KMS-11 (cell line): ENCODE measurements around the gene RCAN1.

Source experiments
- H2AFZ ChIP-seq: fragments of 200-600 bp; sonication (generic); 2 replicates; pipeline ENCODE4 v1.6.1; 2016; ENCODE audit warnings: antibody characterized with exemption, mixed run types, low read depth
- H3K27ac ChIP-seq: fragments of 200-600 bp; sonication (generic); 2 replicates; pipeline ENCODE4 v1.6.1; 2016; ENCODE audit warnings: mild to moderate bottlenecking, mixed run types
- H3K27me3 ChIP-seq: fragments of 200-600 bp; sonication (generic); 2 replicates; pipeline ENCODE4 v1.6.1; 2017; ENCODE audit warnings: mild to moderate bottlenecking, low read depth, mixed run types, moderate library complexity; ENCODE audit not compliant: insufficient read depth
- H3K36me3 ChIP-seq: fragments of 200-600 bp; sonication (generic); 2 replicates; pipeline ENCODE4 v1.6.1; 2017; ENCODE audit warnings: mild to moderate bottlenecking, mixed run types; ENCODE audit not compliant: insufficient read depth
- H3K4me1 ChIP-seq: fragments of 200-600 bp; sonication (generic); 2 replicates; pipeline ENCODE4 v1.6.1; 2016; ENCODE audit warnings: mild to moderate bottlenecking, low read depth, mixed run types; ENCODE audit not compliant: poor library complexity, severe bottlenecking
- H3K4me2 ChIP-seq: fragments of 200-600 bp; sonication (generic); 2 replicates; pipeline ENCODE4 v1.7.0; 2016; ENCODE audit warnings: mild to moderate bottlenecking, mixed run types
- H3K4me3 ChIP-seq: fragments of 200-600 bp; sonication (generic); IDR thresholded peaks from 2 replicates; pipeline ENCODE4 v1.6.1; 2017; ENCODE audit warnings: low read depth, low read length, mixed read lengths; ENCODE audit not compliant: insufficient read depth
- H3K79me2 ChIP-seq: fragments of 200-600 bp; sonication (generic); 2 replicates; pipeline ENCODE4 v1.6.1; 2016; ENCODE audit warnings: low read depth, mixed run types; ENCODE audit not compliant: insufficient read depth
- H3K9ac ChIP-seq: fragments of 200-600 bp; sonication (generic); 2 replicates; pipeline ENCODE4 v1.6.1; 2016; ENCODE audit warnings: mild to moderate bottlenecking, mixed run types
- H4K20me1 ChIP-seq: fragments of 200-600 bp; sonication (generic); 2 replicates; pipeline ENCODE4 v1.6.1; 2016; ENCODE audit warnings: mild to moderate bottlenecking, mixed run types; ENCODE audit not compliant: insufficient read depth
- TF ChIP-seq, protein P1 (sequence below): fragments of 200-600 bp; sonication (generic); conservative IDR thresholded peaks from 2 replicates; pipeline ENCODE4 v1.6.1; 2017; ENCODE audit warnings: low read depth, mild to moderate bottlenecking, antibody characterized with exemption, low read length, moderate library complexity, mixed read lengths

The RCAN1 gene

DNA sequence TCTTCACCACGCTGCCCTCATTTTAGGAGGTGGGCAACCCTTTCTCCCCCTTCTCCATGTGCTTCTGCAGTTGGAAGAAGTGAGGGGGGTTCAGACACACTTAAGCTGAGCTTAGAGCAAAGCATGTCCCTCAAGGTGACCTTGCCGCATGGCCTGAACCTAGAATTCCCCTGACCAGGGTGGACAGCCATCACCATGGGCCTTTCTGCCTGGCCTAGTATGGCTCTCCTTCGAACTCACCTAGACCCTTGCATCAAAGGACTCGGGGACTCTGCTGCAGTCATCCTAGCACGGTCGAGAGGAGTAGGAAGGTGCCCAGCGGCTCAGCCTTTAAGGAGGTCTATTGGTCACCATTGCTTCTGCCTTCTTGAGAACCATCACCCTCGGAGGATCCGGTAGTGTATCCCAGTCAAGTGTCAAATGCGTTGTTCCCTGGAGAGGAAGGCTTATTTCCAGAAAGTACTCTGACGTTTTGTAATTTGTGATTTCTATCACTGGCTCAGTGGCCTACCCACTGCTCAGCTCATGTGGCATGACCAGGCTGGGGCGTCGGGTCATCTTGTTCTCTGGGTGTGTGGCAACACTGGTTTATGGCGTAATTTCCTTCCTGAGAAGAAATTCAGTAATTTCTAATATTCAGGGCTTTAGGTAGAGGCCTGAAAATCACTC, 103.0 kb downstream of the RCAN1 start, which contains the start of gene KCNE1:
KCNE1 (minus strand) TSS at position 424 of the 669 bp plus-strand sequence. CDS start 62,576 bp downstream, outside the sequence.
- no peak within 1 kb of the TSS for H2AFZ ChIP-seq
- no peak within 1 kb of the TSS for H3K4me3 ChIP-seq
- no peaks in the 10 kb centered on the region for H3K27me3 ChIP-seq
- H3K4me2 ChIP-seq, result no peak within 1 kb of the TSS
- TF ChIP-seq, protein P1, sequence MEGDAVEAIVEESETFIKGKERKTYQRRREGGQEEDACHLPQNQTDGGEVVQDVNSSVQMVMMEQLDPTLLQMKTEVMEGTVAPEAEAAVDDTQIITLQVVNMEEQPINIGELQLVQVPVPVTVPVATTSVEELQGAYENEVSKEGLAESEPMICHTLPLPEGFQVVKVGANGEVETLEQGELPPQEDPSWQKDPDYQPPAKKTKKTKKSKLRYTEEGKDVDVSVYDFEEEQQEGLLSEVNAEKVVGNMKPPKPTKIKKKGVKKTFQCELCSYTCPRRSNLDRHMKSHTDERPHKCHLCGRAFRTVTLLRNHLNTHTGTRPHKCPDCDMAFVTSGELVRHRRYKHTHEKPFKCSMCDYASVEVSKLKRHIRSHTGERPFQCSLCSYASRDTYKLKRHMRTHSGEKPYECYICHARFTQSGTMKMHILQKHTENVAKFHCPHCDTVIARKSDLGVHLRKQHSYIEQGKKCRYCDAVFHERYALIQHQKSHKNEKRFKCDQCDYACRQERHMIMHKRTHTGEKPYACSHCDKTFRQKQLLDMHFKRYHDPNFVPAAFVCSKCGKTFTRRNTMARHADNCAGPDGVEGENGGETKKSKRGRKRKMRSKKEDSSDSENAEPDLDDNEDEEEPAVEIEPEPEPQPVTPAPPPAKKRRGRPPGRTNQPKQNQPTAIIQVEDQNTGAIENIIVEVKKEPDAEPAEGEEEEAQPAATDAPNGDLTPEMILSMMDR, result no peak
- H3K79me2 ChIP-seq, result no peaks in the 10 kb centered on the region
- no peaks in the 10 kb centered on the region for H4K20me1 ChIP-seq
- H3K4me1 ChIP-seq, result no peaks in the 10 kb centered on the region
- H3K9ac ChIP-seq, result no peak within 1 kb of the TSS
- H3K36me3 ChIP-seq, result no peaks in the 10 kb centered on the region
- no peak within 1 kb of the TSS for H3K27ac ChIP-seq

DNA sequence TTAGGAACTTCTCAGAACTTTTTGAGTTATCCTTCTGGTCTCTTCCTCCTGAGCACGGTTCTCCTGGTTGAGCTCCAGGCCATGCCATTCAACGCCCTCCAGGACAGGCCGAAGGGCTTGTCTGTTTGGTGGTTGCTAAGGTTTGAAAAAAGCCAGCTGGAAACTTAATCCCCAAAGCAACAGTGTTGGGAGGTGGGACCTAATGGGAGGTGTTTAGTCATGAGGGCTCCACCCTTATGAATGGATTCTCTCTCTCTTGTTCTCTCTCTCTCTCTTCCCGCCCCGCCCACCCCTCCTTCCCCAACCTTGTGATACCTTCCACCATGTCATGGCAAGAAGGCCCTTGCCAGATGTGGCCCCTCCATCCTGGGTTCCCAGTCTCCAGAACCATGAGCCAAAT, 103.7 kb downstream of the RCAN1 start:
- H3K4me1 ChIP-seq, result no peaks in the 10 kb centered on the region
- no peaks in the 10 kb centered on the region for H4K20me1 ChIP-seq
- no peak overlapping the region for H3K4me3 ChIP-seq
- H3K9ac ChIP-seq, result no peak overlapping the region
- no peaks in the 10 kb centered on the region for H3K27me3 ChIP-seq
- no peak overlapping the region for H3K4me2 ChIP-seq
- no peak overlapping the region for H3K27ac ChIP-seq
- H3K79me2 ChIP-seq, result no peaks in the 10 kb centered on the region
- TF ChIP-seq, protein P1, result no peak
- no peak overlapping the region for H2AFZ ChIP-seq
- H3K36me3 ChIP-seq, result no peaks in the 10 kb centered on the region

DNA sequence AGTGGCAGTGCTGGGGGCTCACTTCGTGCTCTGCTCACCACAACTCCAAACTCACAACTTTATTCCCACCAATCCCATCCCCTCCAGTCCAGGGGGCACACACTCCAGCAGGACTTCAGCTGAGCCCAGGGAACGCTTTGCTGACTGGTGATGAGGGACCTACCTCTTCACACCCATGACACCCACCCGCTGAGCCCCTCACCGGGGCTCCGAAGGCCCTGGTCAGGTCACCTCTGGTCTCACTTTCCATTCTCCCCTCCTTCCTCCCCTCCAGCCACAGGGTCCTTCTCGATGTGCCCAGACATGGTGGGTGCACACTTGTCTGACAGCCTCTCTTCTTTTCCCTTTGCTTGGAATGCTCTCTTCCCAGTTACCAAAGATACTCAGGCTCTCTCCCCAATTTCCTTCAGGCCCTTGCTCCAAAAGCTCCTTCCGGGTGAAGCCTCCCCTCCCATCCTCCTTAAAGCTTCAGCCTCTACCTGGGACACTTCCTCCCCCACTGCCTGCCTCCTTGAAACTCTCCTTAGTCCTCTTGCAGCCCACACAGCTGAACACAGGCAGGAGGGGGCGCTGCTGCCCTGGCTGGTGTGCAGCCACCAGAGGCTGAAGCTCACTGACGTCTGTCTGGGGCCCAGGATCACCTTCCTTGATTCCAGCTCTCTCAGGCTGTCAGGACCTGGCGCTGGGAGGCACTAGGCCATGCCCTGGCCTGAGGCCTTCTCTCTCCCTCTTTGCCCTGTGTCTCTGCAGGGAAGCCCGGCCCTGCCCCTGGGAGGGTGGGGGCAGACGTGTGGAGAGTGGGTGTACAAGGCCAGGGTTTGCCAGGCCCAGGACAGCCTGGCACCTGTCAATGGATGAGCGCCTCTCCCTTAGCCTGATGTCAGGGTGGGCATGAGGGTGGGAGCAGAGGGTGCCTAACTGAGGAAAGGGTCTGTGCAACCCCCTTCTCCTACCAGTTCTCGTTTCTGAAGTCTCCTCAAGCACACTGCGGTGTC, 104.5 kb downstream of the RCAN1 start:
- no peak overlapping the region for H3K27ac ChIP-seq
- H3K27me3 ChIP-seq, result no peaks in the 10 kb centered on the region
- no peak overlapping the region for H2AFZ ChIP-seq
- no peaks in the 10 kb centered on the region for H3K4me1 ChIP-seq
- H3K79me2 ChIP-seq, result no peaks in the 10 kb centered on the region
- H3K4me3 ChIP-seq, result no peak overlapping the region
- no peak overlapping the region for H3K9ac ChIP-seq
- H4K20me1 ChIP-seq, result no peaks in the 10 kb centered on the region
- no peak overlapping the region for H3K4me2 ChIP-seq
- H3K36me3 ChIP-seq, result no peaks in the 10 kb centered on the region
- TF ChIP-seq, protein P1, result peak; percentile 52

DNA sequence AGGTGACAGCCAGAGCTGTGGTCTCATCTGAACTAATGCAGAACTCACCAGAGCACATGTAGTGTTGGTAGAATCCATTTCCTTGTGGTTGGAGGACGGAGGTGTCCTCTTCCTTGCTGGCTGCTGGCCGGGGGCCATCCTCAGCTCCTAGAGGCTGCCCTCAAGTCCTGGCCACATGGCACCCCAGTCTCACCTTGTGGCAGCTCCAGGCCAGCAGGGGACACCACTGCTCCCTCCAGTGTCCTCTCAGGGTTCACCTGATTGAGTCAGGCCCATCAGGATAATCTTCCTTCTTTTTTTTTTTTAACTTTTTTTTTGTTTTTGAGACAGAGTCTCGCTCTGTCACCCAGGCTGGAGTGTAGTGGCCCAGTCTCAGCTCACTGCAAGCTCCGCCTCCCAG, 105.8 kb downstream of the RCAN1 start:
- H2AFZ ChIP-seq, result no peak overlapping the region
- H4K20me1 ChIP-seq, result no peaks in the 10 kb centered on the region
- no peak overlapping the region for H3K4me3 ChIP-seq
- no peak overlapping the region for H3K27ac ChIP-seq
- H3K4me1 ChIP-seq, result no peaks in the 10 kb centered on the region
- no peaks in the 10 kb centered on the region for H3K79me2 ChIP-seq
- TF ChIP-seq, protein P1, result no peak
- no peak overlapping the region for H3K9ac ChIP-seq
- no peaks in the 10 kb centered on the region for H3K36me3 ChIP-seq
- H3K27me3 ChIP-seq, result no peaks in the 10 kb centered on the region
- no peak overlapping the region for H3K4me2 ChIP-seq
